Mesenchymal stem cell (in vitro differentiated cells and primary cell): ENCODE data around the gene SH3TC2.

Experiments used
- DNase-seq: peaks from one replicate; pipeline ENCODE4 v3.0.0-alpha.2; 2013
- H2AFZ ChIP-seq: one replicate; pipeline ENCODE4 v1.6.1; 2013; ENCODE audit warnings: low read depth, mild to moderate bottlenecking, control low read depth, inconsistent platforms, low read length, moderate library complexity
- H2AK5ac ChIP-seq: 2 replicates; pipeline ENCODE4 v1.6.1; 2013; ENCODE audit warnings: low read length, moderate library complexity, mild to moderate bottlenecking, inconsistent platforms; ENCODE audit not compliant: severe bottlenecking
- H2BK120ac ChIP-seq: one replicate; pipeline ENCODE4 v1.6.1; 2013; ENCODE audit warnings: low read depth, mild to moderate bottlenecking, inconsistent platforms, low read length, moderate library complexity
- H2BK12ac ChIP-seq, 2 experiments: one replicate each; pipeline ENCODE4 v1.6.1; 2013; ENCODE audit warnings: inconsistent platforms in 2 of 2, low read length in 2 of 2, mild to moderate bottlenecking in 2 of 2, moderate library complexity in 2 of 2, control low read depth in 1 of 2
- H2BK15ac ChIP-seq: one replicate; pipeline ENCODE4 v1.6.1; 2013; ENCODE audit warnings: mild to moderate bottlenecking, low read depth, inconsistent platforms; ENCODE audit not compliant: poor library complexity, severe bottlenecking
- H2BK5ac ChIP-seq: 2 replicates; pipeline ENCODE4 v1.6.1; 2013; ENCODE audit warnings: low read depth, mild to moderate bottlenecking, low read length, control low read depth, inconsistent platforms; ENCODE audit not compliant: poor library complexity, severe bottlenecking
- H3K14ac ChIP-seq, 2 experiments: one replicate each; pipeline ENCODE4 v1.6.1; 2013; ENCODE audit warnings: inconsistent platforms in 2 of 2, low read length in 2 of 2, control low read depth in 1 of 2, mild to moderate bottlenecking in 1 of 2, moderate library complexity in 1 of 2
- H3K18ac ChIP-seq, 2 experiments: one replicate each; pipeline ENCODE4 v1.6.1; 2013; ENCODE audit warnings: inconsistent platforms in 2 of 2, low read length in 2 of 2, control low read depth in 1 of 2, low read depth in 1 of 2, mild to moderate bottlenecking in 1 of 2
- H3K23ac ChIP-seq, 2 experiments: one replicate each; pipeline ENCODE4 v1.6.1; 2013; ENCODE audit warnings: inconsistent platforms in 2 of 2, low read length in 2 of 2, mild to moderate bottlenecking in 2 of 2, moderate library complexity in 2 of 2, control low read depth in 1 of 2
- H3K27ac ChIP-seq: 2 replicates; pipeline ENCODE4 v1.5.1; 2013; ENCODE audit warnings: mild to moderate bottlenecking, moderate library complexity, low read length, control low read depth, inconsistent platforms; ENCODE audit not compliant: poor library complexity, severe bottlenecking
- H3K27me3 ChIP-seq, 2 experiments: 2 replicates each; pipeline versions ENCODE4 v1.6.1 to v1.7.0; 2013; ENCODE audit warnings: low read length in 2 of 2, mild to moderate bottlenecking in 2 of 2, moderate library complexity in 2 of 2, control low read depth in 1 of 2, inconsistent platforms in 1 of 2; ENCODE audit not compliant: control insufficient read depth in 1 of 2, insufficient read depth in 1 of 2
- H3K36me3 ChIP-seq, 2 experiments: 2 replicates each; pipeline versions ENCODE4 v1.6.1 to v1.7.0; 2013; ENCODE audit warnings: low read length in 2 of 2, control low read depth in 1 of 2, inconsistent platforms in 1 of 2, low read depth in 1 of 2, mild to moderate bottlenecking in 1 of 2; ENCODE audit not compliant: insufficient read depth in 2 of 2, control insufficient read depth in 1 of 2
- H3K4ac ChIP-seq, 2 experiments: one replicate each; pipeline ENCODE4 v1.6.1; 2013; ENCODE audit warnings: inconsistent platforms in 2 of 2, low read length in 2 of 2, mild to moderate bottlenecking in 2 of 2, moderate library complexity in 2 of 2, control low read depth in 1 of 2, low read depth in 1 of 2
- H3K4me1 ChIP-seq: 2 replicates; pipeline ENCODE4 v1.6.1; 2013; ENCODE audit warnings: low read depth, low read length, control low read depth; ENCODE audit not compliant: control insufficient read depth, insufficient read depth
- H3K4me2 ChIP-seq: 2 replicates; pipeline ENCODE4 v1.6.1; 2013; ENCODE audit warnings: low read length, mild to moderate bottlenecking, inconsistent platforms; ENCODE audit not compliant: poor library complexity, severe bottlenecking
- H3K4me3 ChIP-seq, 2 experiments: 2 replicates each; pipeline versions ENCODE4 v1.5.1 to v1.7.0; 2013; ENCODE audit warnings: low read length in 2 of 2, mild to moderate bottlenecking in 2 of 2, control low read depth in 1 of 2, low read depth in 1 of 2; ENCODE audit not compliant: insufficient read depth in 1 of 2
- H3K79me1 ChIP-seq: replicated peaks from 2 replicates; pipeline ENCODE4 v1.6.1; 2013; ENCODE audit warnings: mild to moderate bottlenecking, control low read depth, low read length, inconsistent platforms; ENCODE audit not compliant: poor library complexity, severe bottlenecking
- H3K9ac ChIP-seq: 2 replicates; pipeline ENCODE4 v1.7.0; 2013; ENCODE audit warnings: mild to moderate bottlenecking, low read length, moderate library complexity
- H3K9me3 ChIP-seq: 2 replicates; pipeline ENCODE4 v1.7.0; 2013; ENCODE audit warnings: mild to moderate bottlenecking, low read length; ENCODE audit not compliant: control insufficient read depth
- H4K8ac ChIP-seq: one replicate; pipeline ENCODE4 v1.6.1; 2013; ENCODE audit warnings: inconsistent platforms, mild to moderate bottlenecking, low read length, moderate library complexity
- H4K91ac ChIP-seq: one replicate; pipeline ENCODE4 v1.6.1; 2013; ENCODE audit warnings: mild to moderate bottlenecking, low read length, inconsistent platforms
- WGBS: methylation state at CpG from one replicate; pipeline ENCODE4 v1.1.7; 2013; ENCODE audit warnings: mixed read lengths; 5-methylcytosine and 5-hydroxymethylcytosine counted together

The SH3TC2 gene

GRCh38 chr5:148981353-148981752 lies 81.5 kb downstream of the SH3TC2 start:
- H2BK15ac ChIP-seq = no peak overlapping the region
- H3K23ac ChIP-seq = no peak overlapping the region
- H3K27ac ChIP-seq = no peak overlapping the region
- H3K4me1 ChIP-seq = peaks cover 12% of the 10 kb centered on the region
- no peak overlapping the region for H3K4me2 ChIP-seq
- H2AFZ ChIP-seq = no peak overlapping the region
- no peaks in the 10 kb centered on the region for H3K9me3 ChIP-seq
- H3K4ac ChIP-seq = no peak overlapping the region
- no peak overlapping the region for H3K18ac ChIP-seq
- H2BK120ac ChIP-seq = no peak overlapping the region
- H3K14ac ChIP-seq = no peak overlapping the region
- H2BK5ac ChIP-seq = no peak overlapping the region
- no peak overlapping the region for H2BK12ac ChIP-seq
- no peak overlapping the region for H2AK5ac ChIP-seq
- no peak overlapping the region for H4K8ac ChIP-seq
- WGBS = 39% methylated on average over 2 of the region's 6 CpGs
- DNase-seq = peak; percentile 44
- H3K9ac ChIP-seq = no peak overlapping the region
- no peaks in the 10 kb centered on the region for H3K36me3 ChIP-seq
- H3K4me3 ChIP-seq = no peak overlapping the region
- H3K79me1 ChIP-seq = no peaks in the 10 kb centered on the region
- no peaks in the 10 kb centered on the region for H3K27me3 ChIP-seq
- H4K91ac ChIP-seq = no peak overlapping the region

- Histone ChIP-seq H2AK5ac (no peak overlapping the region), H2BK120ac (no peak overlapping the region), H3K23ac (no peak overlapping the region), H2AFZ (peak overlapping the region; percentile 24), H2BK5ac (no peak overlapping the region), H3K9me3 (no peaks in the 10 kb centered on the region), H3K4me1 (peaks cover 12% of the 10 kb centered on the region), H3K79me1 (no peaks in the 10 kb centered on the region), H3K18ac (peak overlapping the region in 1 of 2 experiments; percentile 55), H3K4ac (no peak overlapping the region), H3K9ac (no peak overlapping the region), H3K4me2 (no peak overlapping the region), H2BK15ac (no peak overlapping the region), H3K27me3 (no peaks in the 10 kb centered on the region), H3K4me3 (no peak overlapping the region), H2BK12ac (peak overlapping the region in 1 of 2 experiments; percentile 49), H3K14ac (peak overlapping the region in 1 of 2 experiments; percentile 62), H3K36me3 (no peaks in the 10 kb centered on the region), H4K8ac (no peak overlapping the region), H4K91ac (peak overlapping the region; percentile 16), H3K27ac (no peak overlapping the region)
- 100% methylated on average over 3 of the region's 3 CpGs for WGBS
- no peak for DNase-seq
These were observed 82.1 kb downstream of the SH3TC2 start for GRCh38 chr5:148980731-148981130.

GRCh38 chr5:148979083-148979723 lies 83.7 kb downstream of the SH3TC2 start:
- peak overlapping the region; percentile 45 for H2BK120ac ChIP-seq
- peak overlapping the region; percentile 7 for H2AFZ ChIP-seq
- peak overlapping the region; percentile 27 for H4K8ac ChIP-seq
- peak overlapping the region; percentile 32 to 79 for H3K4ac ChIP-seq
- H3K4me3 ChIP-seq = no peak overlapping the region
- no peak overlapping the region for H3K27ac ChIP-seq
- H2BK5ac ChIP-seq = no peak overlapping the region
- H3K4me2 ChIP-seq = no peak overlapping the region
- no peak overlapping the region for H3K9ac ChIP-seq
- H2BK15ac ChIP-seq = peak overlapping the region; percentile 60
- no peaks in the 10 kb centered on the region for H3K27me3 ChIP-seq
- peak overlapping the region; percentile 59 to 82 for H2BK12ac ChIP-seq
- 96% methylated on average over 4 of the region's 7 CpGs for WGBS
- peak overlapping the region in 1 of 2 experiments; percentile 73 for H3K14ac ChIP-seq
- DNase-seq = no peak
- no peaks in the 10 kb centered on the region for H3K9me3 ChIP-seq
- H3K18ac ChIP-seq = peak overlapping the region in 1 of 2 experiments; percentile 88
- peak overlapping the region; percentile 1 for H4K91ac ChIP-seq
- H3K79me1 ChIP-seq = no peaks in the 10 kb centered on the region
- H3K23ac ChIP-seq = no peak overlapping the region
- no peaks in the 10 kb centered on the region for H3K36me3 ChIP-seq
- peaks cover 12% of the 10 kb centered on the region for H3K4me1 ChIP-seq
- H2AK5ac ChIP-seq = peak overlapping the region; percentile 72

- Histone ChIP-seq H3K14ac (no peak overlapping the region), H4K91ac (peak overlapping the region; percentile 1), H3K4me1 (peaks cover 12% of the 10 kb centered on the region), H2BK5ac (no peak overlapping the region), H3K27me3 (no peaks in the 10 kb centered on the region), H3K18ac (peak overlapping the region; percentile 68 to 88), H3K4ac (peak overlapping the region in 1 of 2 experiments; percentile 32), H3K23ac (no peak overlapping the region), H2AFZ (peak overlapping the region; percentile 7), H3K79me1 (no peaks in the 10 kb centered on the region), H2BK12ac (peak overlapping the region; percentile 35 to 82), H3K9me3 (no peaks in the 10 kb centered on the region), H3K4me2 (no peak overlapping the region), H4K8ac (no peak overlapping the region), H2BK120ac (no peak overlapping the region), H2BK15ac (no peak overlapping the region), H3K36me3 (no peaks in the 10 kb centered on the region), H3K4me3 (no peak overlapping the region), H3K9ac (no peak overlapping the region), H2AK5ac (peak overlapping the region; percentile 11), H3K27ac (no peak overlapping the region)
- DNase-seq = no peak
- 78% methylated on average over 7 of the region's 7 CpGs for WGBS
These were observed 84.3 kb downstream of the SH3TC2 start for GRCh38 chr5:148978370-148979082.
